NOMO-1 (cell line): Measurements from ENCODE around the gene LTB.
"Not testable (repeated sequence)": the region's sequence is repeated elsewhere in the genome, so short reads cannot be mapped to it uniquely, and the experiment has no call there.

Experiments
- DNase-seq, 2 experiments: peaks; one replicate each; lab custom pipeline; 2025; ENCODE audit not compliant: unreplicated experiment in 2 of 2; lab: John Stamatoyannopoulos, UW

The LTB gene

GRCh38 chr6:31609519-31610406 is 27.5 kb upstream of the LTB start:
- DNase-seq = no peak

GRCh38 chr6:31607317-31607716 is 25.1 kb upstream of the LTB start:
- DNase-seq = no peak

- DNase-seq = peak; percentile 70 to 80
These were observed 14.8 kb upstream of the LTB start for GRCh38 chr6:31597006-31597405.

- no peak for DNase-seq
These were observed 10.2 kb upstream of the LTB start for GRCh38 chr6:31592396-31592771.

DNA sequence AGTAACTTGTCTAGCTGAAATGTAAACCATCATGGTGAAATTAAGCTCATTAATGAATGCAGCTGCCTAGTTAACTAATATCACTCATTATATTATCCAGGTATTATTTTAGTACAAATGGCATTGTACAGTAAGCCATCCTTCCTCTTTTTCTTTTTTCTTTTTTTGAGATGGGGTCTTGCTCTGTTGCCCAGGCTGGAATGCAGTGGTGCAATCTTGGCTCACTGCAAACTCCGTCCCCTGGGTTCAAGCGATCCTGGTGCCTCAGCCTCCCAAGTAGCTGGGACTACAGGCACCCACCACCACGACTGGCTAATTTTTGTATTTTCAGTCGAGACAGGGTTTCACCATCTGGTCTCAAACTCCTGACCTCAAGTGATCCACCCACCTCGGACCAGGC is 8.5 kb upstream of the LTB start:
- DNase-seq = not testable (repeated sequence)

GRCh38 chr6:31588871-31589650 is 6.8 kb upstream of the LTB start:
- no peak for DNase-seq

DNA sequence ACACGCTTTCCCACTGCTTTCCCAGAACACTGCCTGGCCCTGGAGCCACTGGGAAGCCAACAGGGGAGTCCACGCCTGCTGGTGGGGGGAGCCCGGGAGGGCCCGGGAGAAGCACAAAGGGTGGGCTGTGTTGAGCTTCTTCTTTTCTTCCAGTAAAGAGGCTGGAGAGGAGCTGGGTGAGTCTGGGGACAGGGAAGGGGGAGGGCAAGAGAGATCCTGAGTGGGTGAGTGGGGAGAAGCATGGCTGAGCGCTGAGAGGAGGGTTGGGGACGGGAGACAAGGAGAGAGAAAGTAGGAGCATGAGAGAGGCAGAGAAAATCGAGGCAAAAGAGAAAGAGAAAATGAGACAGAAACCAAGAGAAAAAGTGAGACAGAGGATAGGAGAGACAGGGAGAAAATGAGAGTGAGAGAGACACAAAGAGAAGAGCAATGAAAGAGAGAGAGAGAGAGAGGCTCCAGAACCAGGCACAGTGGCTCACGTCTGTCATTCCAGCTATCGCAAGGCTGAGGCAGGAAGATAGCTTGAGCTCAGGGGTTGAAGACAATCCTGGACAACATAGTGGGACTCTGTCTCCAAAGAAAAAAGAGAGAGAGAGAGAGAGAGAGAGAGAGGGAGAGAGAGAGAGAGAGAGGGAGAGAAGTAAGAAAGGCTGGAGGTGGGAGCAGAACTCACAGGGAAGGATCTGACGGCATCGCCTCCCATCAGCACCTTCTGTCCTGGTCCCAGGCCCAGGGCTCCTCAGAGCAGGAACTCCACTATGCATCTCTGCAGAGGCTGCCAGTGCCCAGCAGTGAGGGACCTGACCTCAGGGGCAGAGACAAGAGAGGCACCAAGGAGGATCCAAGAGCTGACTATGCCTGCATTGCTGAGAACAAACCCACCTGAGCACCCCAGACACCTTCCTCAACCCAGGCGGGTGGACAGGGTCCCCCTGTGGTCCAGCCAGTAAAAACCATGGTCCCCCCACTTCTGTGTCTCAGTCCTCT is 5.9 kb upstream of the LTB start:
- DNase-seq = no peak

- peak; percentile 88 to 90 for DNase-seq
These were observed 4.5 kb upstream of the LTB start for GRCh38 chr6:31586599-31587281.

DNA sequence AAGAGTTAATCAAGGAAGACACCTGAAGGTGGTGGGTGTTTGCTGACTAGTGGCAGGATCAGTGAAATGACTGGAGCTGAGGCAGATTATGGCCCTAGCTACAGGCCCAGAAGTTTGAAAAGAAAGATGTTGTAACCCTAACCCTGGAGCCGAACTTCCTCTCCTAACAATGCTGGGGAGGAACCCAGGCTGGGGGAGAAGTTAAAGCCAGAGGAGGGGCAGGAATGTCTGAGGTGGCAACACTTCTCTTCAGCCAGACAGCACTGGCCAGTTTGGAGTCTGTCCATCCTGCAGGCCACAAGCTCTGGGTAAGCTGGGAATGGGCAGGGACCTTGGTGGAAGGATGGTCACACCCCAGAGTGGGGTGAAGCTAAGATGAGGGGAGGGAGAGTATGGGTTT is 3.8 kb upstream of the LTB start, which contains the start of gene LST1:
Gene LST1, plus strand, starts transcription at position 270 of the 400 bp plus-strand sequence. CDS start 1,023 bp downstream, outside the sequence.
- peak; percentile 86 to 88 for DNase-seq

DNA sequence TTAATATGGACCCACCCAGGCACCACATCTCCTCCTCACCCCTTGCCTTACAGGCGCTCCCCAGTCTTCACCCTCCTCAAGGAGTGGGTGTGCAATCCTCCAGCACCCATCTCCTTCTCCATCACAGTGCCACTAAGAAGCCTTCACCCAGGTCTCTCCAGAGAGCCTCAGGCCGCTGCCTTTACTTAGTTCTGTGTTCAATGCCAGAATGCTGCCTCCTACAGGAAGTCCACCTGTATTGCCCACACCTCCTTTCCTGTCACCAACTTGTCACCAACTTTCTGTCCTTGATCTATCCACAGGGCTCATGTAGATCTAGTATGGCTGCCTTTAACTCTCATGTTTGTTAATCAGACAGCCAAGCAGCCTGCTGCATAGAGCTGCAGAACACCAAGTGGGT is 3.3 kb upstream of the LTB start:
- DNase-seq = peak; percentile 59 to 62

GRCh38 chr6:31581434-31582229 is 592 bp downstream of the LTB start:
- no peak for DNase-seq

- peak; percentile 76 to 92 for DNase-seq
These were observed 1.3 kb downstream of the LTB start for GRCh38 chr6:31580807-31581433.

DNA sequence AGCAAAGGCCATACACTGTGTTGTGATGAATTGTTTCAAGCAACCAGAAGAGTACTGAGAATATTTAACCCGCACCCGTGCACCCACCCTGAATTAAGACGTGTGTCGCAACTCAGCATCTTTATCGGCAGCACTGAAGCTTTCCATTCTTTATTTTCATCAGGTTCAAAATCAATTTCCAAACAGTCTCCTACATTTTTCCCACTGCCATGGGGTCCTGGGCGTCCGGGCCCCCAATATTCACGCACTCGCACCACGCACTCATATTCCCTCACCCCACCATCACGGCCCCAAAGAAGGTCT is 1.8 kb downstream of the LTB start:
- DNase-seq = no peak

DNA sequence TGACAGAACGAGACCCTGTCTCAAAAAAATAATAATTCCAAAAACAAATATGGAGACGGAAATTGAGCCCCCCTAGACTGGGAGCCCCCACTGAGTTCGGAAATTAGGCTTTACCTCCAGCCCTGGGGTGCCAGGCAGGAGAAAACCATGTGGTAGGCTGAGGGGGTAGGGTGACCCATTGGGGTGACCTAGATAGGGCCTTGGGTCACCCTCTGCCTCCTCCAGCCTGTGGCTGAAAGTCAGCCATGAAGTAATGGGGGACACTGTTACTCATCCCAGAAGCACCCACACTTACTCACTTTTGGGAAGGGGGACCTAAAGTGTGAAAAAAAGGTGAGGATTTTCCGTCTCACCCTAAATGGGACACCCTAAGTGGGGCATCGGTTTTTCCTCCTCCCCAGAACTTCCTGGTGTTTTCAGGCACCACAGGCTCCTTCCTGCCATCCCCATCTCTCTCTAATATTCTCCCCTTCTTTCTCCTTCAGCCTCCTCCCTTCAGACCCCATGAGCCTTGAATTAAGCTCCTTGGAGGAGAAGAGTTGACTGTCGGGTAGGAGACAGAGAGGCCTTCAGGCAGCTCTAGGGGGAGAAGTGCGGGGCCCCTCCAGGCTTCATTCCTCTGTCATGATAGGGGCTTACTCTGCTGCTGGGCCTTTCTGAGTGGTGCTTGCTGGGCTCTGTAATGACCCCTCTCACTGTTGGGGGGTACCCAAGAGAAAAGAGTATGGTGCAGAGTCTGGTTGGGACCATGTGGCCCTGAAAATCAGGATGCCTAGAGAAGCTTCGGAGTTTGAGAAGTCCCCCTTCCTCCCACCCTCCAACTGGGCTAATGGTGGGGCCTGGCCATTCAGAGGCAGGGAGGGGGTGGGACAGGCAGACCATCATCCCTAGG is 2.4 kb downstream of the LTB start:
- DNase-seq = no peak

GRCh38 chr6:31579119-31579505 is 3.1 kb downstream of the LTB start:
- no peak for DNase-seq

- no peak for DNase-seq
These were observed 3.8 kb downstream of the LTB start for GRCh38 chr6:31578184-31579118.

DNA sequence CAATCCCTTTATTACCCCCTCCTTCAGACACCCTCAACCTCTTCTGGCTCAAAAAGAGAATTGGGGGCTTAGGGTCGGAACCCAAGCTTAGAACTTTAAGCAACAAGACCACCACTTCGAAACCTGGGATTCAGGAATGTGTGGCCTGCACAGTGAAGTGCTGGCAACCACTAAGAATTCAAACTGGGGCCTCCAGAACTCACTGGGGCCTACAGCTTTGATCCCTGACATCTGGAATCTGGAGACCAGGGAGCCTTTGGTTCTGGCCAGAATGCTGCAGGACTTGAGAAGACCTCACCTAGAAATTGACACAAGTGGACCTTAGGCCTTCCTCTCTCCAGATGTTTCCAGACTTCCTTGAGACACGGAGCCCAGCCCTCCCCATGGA is 4.7 kb downstream of the LTB start:
- no peak for DNase-seq
